Measurements from ENCODE around the gene FCHSD2.
"Not testable (repeated sequence)": the region's sequence is repeated elsewhere in the genome, so short reads cannot be mapped to it uniquely, and the experiment has no call there.

Gene FCHSD2

GRCh38 chr11:72864702-72865655 lies 277.1 kb downstream of the FCHSD2 start:
- no peak for DNase-seq (ENCODE audit: low read depth)

GRCh38 chr11:72863916-72864315 lies 278.2 kb downstream of the FCHSD2 start:
- no peak for DNase-seq (ENCODE audit: low read depth)

- DNase-seq (ENCODE audit: low read depth), result no peak
These were observed 279.0 kb downstream of the FCHSD2 start for GRCh38 chr11:72863091-72863490.

GRCh38 chr11:72860592-72860991 lies 281.5 kb downstream of the FCHSD2 start:
- no peak for DNase-seq (ENCODE audit: low read depth)

GRCh38 chr11:72860010-72860409 lies 282.1 kb downstream of the FCHSD2 start:
- DNase-seq (ENCODE audit: low read depth), result no peak

GRCh38 chr11:72859126-72859525 lies 283.0 kb downstream of the FCHSD2 start:
- DNase-seq (ENCODE audit: low read depth), result no peak

GRCh38 chr11:72858267-72858666 lies 283.9 kb downstream of the FCHSD2 start:
- DNase-seq (ENCODE audit: low read depth), result not testable (repeated sequence)

- no peak for DNase-seq (ENCODE audit: low read depth)
These were observed 285.4 kb downstream of the FCHSD2 start for GRCh38 chr11:72856551-72857345.

- DNase-seq (ENCODE audit: low read depth), result no peak
These were observed 286.1 kb downstream of the FCHSD2 start for GRCh38 chr11:72856065-72856464.

GRCh38 chr11:72851726-72852125 lies 290.4 kb downstream of the FCHSD2 start:
- DNase-seq (ENCODE audit: low read depth), result no peak

GRCh38 chr11:72850832-72851231 lies 291.3 kb downstream of the FCHSD2 start:
- DNase-seq (ENCODE audit: low read depth), result no peak

- no peak for DNase-seq (ENCODE audit: low read depth)
These were observed 293.2 kb downstream of the FCHSD2 start for GRCh38 chr11:72848846-72849466.

- DNase-seq (ENCODE audit: low read depth), result no peak
These were observed 297.8 kb downstream of the FCHSD2 start for GRCh38 chr11:72844356-72844755.

GRCh38 chr11:72842653-72843330 lies 299.3 kb downstream of the FCHSD2 start:
- no peak for DNase-seq (ENCODE audit: low read depth)

- no peak for DNase-seq (ENCODE audit: low read depth)
These were observed 300.0 kb downstream of the FCHSD2 start for GRCh38 chr11:72842126-72842525.

- DNase-seq (ENCODE audit: low read depth), result no peak
These were observed 300.7 kb downstream of the FCHSD2 start for GRCh38 chr11:72841397-72841796.

GRCh38 chr11:72840780-72841179 lies 301.3 kb downstream of the FCHSD2 start:
- no peak for DNase-seq (ENCODE audit: low read depth)

- DNase-seq (ENCODE audit: low read depth), result no peak
These were observed 303.3 kb downstream of the FCHSD2 start for GRCh38 chr11:72838691-72839305.

GRCh38 chr11:72836111-72836510 lies 306.0 kb downstream of the FCHSD2 start:
- DNase-seq (ENCODE audit: low read depth), result no peak

GRCh38 chr11:72834905-72835304 lies 307.2 kb downstream of the FCHSD2 start:
- DNase-seq (ENCODE audit: low read depth), result no peak

GRCh38 chr11:72833811-72834493 lies 308.2 kb downstream of the FCHSD2 start:
- no peak for DNase-seq (ENCODE audit: low read depth)
